Pancreas (tissue), 10 donors: ENCODE data around the gene PHKG2. TPM values are rescaled to one million over a fixed set of nuclear protein-coding genes. Genes with fewer than 3 reads are reported as not detected.

Experiments used
- ATAC-seq, 4 donors: fragments of 200-7000 bp; cut with Tn5 transposase; one replicate each; pipeline versions ENCODE4 v1.8.0 to v1.9.1; 2020; ENCODE audit warnings: mild to moderate bottlenecking in 4 of 4, moderate library complexity in 4 of 4
- DNase-seq, 6 donors: peaks; one replicate each; pipeline ENCODE4 v3.0.0-alpha.2; 2020
- FAIRE-seq: peaks from 2 replicates; lab custom pipeline; 2012; peaks lifted over from hg19 to GRCh38; lab: Jason Lieb, UNC
- H3K27ac ChIP-seq, 4 donors: fragments of 200-600 bp; sonication (generic); 1 replicate in 3 of 4; 2 replicates in 1 of 4; pipeline versions ENCODE4 v1.5.0 to v1.8.0; 2020
- H3K27me3 ChIP-seq, 4 donors: fragments of 200-600 bp; one replicate each; pipeline ENCODE4 v1.8.0; 2021
- H3K36me3 ChIP-seq, 3 donors: fragments of 200-600 bp; sonication (generic) in 1 of 3; one replicate each; pipeline versions ENCODE4 v1.5.0 to v1.8.0; 2020 to 2021
- H3K4me1 ChIP-seq, 3 donors: fragments of 200-600 bp; one replicate each; pipeline ENCODE4 v1.8.0; 2021
- H3K4me3 ChIP-seq, 4 donors: fragments of 200-600 bp; sonication (generic) in 2 of 4; one replicate each; pipeline versions ENCODE4 v1.5.0 to v1.8.0; 2020 to 2021
- H3K9me3 ChIP-seq, 4 donors: fragments of 200-600 bp; one replicate each; pipeline ENCODE4 v1.8.0; 2021
- WGBS, 2 donors: extraction: QIAGEN DNeasy Blood & Tissue Kit; methylation state at CpG; one replicate each; pipeline ENCODE4 v1.1.7; 2013; 5-methylcytosine and 5-hydroxymethylcytosine counted together
- intact Hi-C, 3 donors: fragments of 100-400 bp; cut with DNase I; formaldehyde crosslinking; loops; one replicate each; pipeline versions ENCODE4 v1.11.1 to v1.14.2; 2022
- polyA plus RNA-seq, 2 donors: library from polyadenylated mRNA; stranded (reverse); fragments of 200-250 nt; gene quantifications; one replicate each; pipeline ENCODE4 v1.2.3, GENCODE V29; 2013
- total RNA-seq, 6 donors: library from RNA; stranded (reverse); fragmentation: NEBNext Ultra II Directional in 4 of 6; extraction: Animal tissue kit (Norgen Biotek cat#: 25700) in 4 of 6; gene quantifications; one replicate each; pipeline versions ENCODE4 v1.2.1 to v1.2.4, GENCODE V29; 2021 to 2023
- TF ChIP-seq, protein P1 (sequence below), 4 donors: fragments of 200-600 bp; sonication (generic) in 3 of 4; IDR thresholded peaks; one replicate each; pipeline versions ENCODE4 v1.5.0 to v1.8.0; 2021; ENCODE audit warnings: antibody characterized with exemption in 4 of 4
- donor health status: healthy with polysubstance abuse.
- donor health status: DM: no; HTN: no; CAD: no; lungs with moderate emphysema.
- donor health status: DM: no; HTN: no; CAD: no.
- donor health status: control.
- donor health status: control.
- donor health status: Bipolar disorder and iron deficiency.
- donor health status: DM: yes; HTN: yes; CAD: no.
- donor health status: DM: no; HTN: no; CAD: no.
- donor health status: DM: no; HTN: no; CAD: no.
- donor health status: DM: yes; HTN: yes; CAD: no.

The PHKG2 gene
- total and polyA plus RNA-seq, 8 donors = 7.9 to 42.3 (median 11.4) TPM

DNA sequence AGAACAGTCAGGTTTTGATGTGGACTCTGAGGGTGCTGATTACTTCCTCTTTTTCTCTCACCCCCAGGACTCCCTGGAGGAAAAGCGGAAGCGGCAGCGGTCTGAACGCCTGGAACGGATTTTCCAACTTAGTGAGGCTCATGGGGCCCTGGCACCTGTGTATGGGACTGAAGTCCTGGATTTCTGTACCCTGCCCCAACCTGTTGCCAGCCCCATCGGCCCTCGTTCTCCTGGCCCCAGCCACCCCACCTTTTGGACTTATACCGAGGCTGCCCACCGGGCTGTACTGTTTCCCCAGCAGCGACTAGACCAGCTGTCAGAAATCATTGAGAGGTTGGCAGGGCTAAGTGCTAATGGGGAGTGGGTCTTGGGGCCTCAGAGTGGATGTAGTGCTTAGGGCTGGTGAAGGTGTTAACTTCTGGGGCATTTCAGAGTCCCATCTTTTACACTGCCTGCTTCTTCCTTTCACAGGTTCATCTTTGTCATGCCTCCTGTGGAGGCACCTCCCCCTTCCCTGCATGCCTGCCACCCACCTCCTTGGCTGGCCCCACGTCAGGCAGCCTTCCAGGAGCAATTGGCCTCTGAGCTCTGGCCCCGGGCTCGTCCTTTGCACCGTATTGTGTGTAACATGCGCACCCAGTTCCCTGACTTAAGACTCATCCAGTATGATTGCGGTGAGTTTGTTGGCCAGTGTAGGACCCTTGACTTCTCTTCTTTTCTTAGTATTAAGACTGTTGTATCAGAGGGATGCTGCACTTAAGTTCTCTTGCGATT lies 19.1 kb upstream of the PHKG2 start:
- FAIRE-seq (no peak), DNase-seq (peak in 1 of 6 donors; percentile 27), ATAC-seq (no peak)
- H3K36me3 ChIP-seq = peaks cover 3 to 76% (median 36%) of the 10 kb centered on the region in 3 donors
- intact Hi-C loops = no loop called here
- no peaks in the 10 kb centered on the region for H3K9me3 ChIP-seq
- WGBS, 2 donors = 87 to 89% methylated on average over 17 of the region's 17 CpGs
- no peaks in the 10 kb centered on the region for H3K27me3 ChIP-seq
- H3K4me3 ChIP-seq = no peak overlapping the region
- TF ChIP-seq, protein P1, sequence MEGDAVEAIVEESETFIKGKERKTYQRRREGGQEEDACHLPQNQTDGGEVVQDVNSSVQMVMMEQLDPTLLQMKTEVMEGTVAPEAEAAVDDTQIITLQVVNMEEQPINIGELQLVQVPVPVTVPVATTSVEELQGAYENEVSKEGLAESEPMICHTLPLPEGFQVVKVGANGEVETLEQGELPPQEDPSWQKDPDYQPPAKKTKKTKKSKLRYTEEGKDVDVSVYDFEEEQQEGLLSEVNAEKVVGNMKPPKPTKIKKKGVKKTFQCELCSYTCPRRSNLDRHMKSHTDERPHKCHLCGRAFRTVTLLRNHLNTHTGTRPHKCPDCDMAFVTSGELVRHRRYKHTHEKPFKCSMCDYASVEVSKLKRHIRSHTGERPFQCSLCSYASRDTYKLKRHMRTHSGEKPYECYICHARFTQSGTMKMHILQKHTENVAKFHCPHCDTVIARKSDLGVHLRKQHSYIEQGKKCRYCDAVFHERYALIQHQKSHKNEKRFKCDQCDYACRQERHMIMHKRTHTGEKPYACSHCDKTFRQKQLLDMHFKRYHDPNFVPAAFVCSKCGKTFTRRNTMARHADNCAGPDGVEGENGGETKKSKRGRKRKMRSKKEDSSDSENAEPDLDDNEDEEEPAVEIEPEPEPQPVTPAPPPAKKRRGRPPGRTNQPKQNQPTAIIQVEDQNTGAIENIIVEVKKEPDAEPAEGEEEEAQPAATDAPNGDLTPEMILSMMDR (IDR thresholded peaks at IDR 0.05) = no peak
- peaks cover 0 to 5% (median 0%) of the 10 kb centered on the region in 3 donors for H3K4me1 ChIP-seq
- H3K27ac ChIP-seq = no peak overlapping the region

DNA sequence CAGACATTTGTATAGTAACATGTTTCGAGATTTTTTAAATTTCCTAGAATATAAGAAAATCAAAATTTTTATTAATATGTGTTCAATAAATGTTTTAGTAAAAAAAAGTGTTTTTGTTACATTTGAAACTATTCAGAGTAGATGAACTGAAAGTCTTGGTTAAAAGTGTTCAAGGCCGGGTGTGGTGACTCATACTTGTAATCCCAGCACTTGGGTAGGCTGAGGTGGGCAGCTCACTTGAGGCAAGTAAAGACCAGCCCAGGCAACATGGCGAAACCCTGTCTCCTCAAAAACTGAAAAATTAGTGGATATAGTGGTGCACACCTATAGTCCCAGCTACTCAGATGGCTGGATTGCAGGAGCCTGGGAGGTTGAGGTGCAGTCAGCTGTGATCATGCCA lies 16.8 kb upstream of the PHKG2 start:
- intact Hi-C loops = no loop called here

DNA sequence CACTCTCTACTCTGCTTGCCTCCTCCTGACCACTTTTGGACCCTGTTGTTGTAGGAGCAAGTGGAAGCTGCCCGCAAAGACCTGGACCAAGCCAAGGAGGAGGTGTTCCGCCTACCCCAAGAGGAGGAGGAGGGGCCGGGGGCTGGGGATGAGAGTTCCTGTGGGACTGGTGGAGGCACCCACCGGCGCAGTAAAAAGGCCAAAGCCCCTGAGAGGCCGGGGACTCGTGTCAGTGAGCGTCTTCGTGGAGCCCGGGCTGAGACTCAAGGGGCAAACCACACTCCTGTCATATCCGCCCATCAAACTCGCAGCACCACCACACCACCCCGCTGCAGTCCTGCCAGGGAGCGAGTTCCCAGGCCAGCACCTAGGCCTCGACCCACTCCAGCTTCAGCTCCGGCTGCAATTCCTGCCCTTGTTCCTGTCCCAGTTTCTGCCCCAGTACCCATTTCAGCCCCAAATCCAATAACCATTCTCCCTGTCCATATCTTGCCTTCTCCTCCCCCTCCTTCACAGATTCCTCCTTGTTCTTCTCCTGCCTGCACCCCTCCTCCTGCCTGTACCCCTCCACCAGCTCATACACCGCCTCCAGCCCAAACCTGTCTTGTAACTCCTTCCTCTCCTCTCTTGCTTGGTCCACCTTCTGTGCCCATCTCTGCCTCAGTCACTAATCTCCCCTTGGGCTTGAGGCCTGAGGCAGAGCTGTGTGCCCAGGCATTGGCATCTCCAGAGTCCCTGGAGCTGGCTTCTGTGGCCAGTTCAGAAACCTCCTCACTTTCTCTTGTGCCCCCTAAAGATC lies 11.0 kb upstream of the PHKG2 start:
- peaks cover 12 to 24% (median 16%) of the 10 kb centered on the region in 3 donors for H3K4me1 ChIP-seq
- no peaks in the 10 kb centered on the region for H3K9me3 ChIP-seq
- intact Hi-C loops = no loop called here
- DNase-seq (no peak), ATAC-seq (no peak), FAIRE-seq (no peak)
- H3K27ac ChIP-seq = no peak overlapping the region
- peaks cover 9 to 68% (median 40%) of the 10 kb centered on the region in 3 donors for H3K36me3 ChIP-seq
- no peaks in the 10 kb centered on the region for H3K27me3 ChIP-seq
- no peak overlapping the region for H3K4me3 ChIP-seq
- WGBS, 2 donors = 95 to 96% methylated on average over 14 to 17 of the region's 17 CpGs
- TF ChIP-seq, protein P1 (IDR thresholded peaks at IDR 0.05) = no peak

More for the DNA sequence above, 16.8 kb upstream of the PHKG2 start:
- Histone ChIP-seq H3K36me3 (peaks cover 1 to 78% (median 33%) of the 10 kb centered on the region in 3 donors), H3K9me3 (no peaks in the 10 kb centered on the region), H3K4me1 (no peaks in the 10 kb centered on the region), H3K27ac (no peak overlapping the region), H3K27me3 (no peaks in the 10 kb centered on the region), H3K4me3 (no peak overlapping the region)
- 91 to 99% methylated on average over 3 of the region's 3 CpGs for WGBS, 2 donors
- DNase-seq (no peak), FAIRE-seq (no peak), ATAC-seq (no peak)
- TF ChIP-seq, protein P1 (IDR thresholded peaks at IDR 0.05) = no peak

DNA sequence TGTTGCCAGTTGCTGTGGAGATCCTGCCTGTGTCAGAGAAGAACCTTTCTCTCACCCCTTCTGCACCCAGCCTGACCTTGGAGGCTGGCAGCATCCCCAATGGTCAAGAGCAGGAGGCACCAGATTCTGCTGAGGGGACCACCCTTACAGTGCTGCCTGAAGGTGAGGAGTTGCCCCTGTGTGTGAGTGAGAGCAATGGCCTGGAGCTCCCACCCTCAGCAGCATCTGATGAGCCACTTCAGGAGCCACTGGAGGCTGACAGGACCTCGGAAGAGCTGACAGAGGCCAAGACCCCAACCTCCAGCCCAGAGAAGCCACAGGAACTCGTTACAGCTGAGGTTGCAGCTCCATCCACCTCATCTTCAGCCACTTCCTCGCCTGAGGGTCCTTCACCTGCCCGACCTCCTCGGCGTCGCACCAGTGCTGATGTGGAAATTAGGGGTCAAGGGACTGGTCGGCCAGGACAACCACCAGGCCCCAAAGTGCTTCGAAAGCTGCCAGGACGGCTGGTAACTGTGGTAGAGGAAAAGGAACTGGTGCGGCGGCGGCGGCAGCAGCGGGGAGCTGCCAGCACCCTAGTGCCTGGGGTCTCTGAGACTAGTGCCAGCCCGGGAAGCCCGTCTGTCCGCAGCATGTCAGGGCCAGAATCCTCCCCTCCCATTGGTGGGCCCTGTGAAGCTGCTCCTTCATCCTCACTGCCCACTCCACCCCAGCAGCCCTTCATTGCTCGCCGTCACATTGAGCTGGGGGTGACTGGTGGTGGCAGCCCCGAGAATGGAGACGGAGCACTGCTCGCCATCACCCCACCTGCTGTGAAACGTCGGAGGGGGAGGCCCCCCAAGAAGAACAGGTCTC lies 10.2 kb upstream of the PHKG2 start:
- 95 to 96% methylated on average over 25 of the region's 25 CpGs for WGBS, 2 donors
- TF ChIP-seq, protein P1 (IDR thresholded peaks at IDR 0.05) = no peak
- no peak for FAIRE-seq
- intact Hi-C loops = no loop called here
- peaks cover 9 to 60% (median 38%) of the 10 kb centered on the region in 3 donors for H3K36me3 ChIP-seq
- peak in 1 of 6 donors; percentile 54 for DNase-seq
- no peak overlapping the region for H3K27ac ChIP-seq
- H3K27me3 ChIP-seq = no peaks in the 10 kb centered on the region
- H3K9me3 ChIP-seq = no peaks in the 10 kb centered on the region
- H3K4me1 ChIP-seq = peaks cover 12 to 25% (median 16%) of the 10 kb centered on the region in 3 donors
- H3K4me3 ChIP-seq = no peak overlapping the region
- ATAC-seq = no peak
